ENCODE data around the gene RNF181. TPM values are rescaled to one million over a fixed set of nuclear protein-coding genes. Genes with fewer than 3 reads are reported as not detected.

Gene RNF181
- total RNA-seq, 6 donors from 2014 or later = 81.7 to 164 (median 108) TPM

GRCh38 chr2:85548608-85548900 is 47.0 kb upstream of the RNF181 start:
- H3K27me3 ChIP-seq = no peaks in the 10 kb centered on the region
- peaks cover 6 to 95% (median 59%) of the 10 kb centered on the region in 4 donors for H3K36me3 ChIP-seq
- no peak for DNase-seq
- H3K4me1 ChIP-seq = peaks cover 4 to 12% (median 10%) of the 10 kb centered on the region in 4 donors
- H3K4me3 ChIP-seq = no peak overlapping the region
- peak overlapping the region in 1 of 4 donors; percentile 20 for H3K27ac ChIP-seq
- TF ChIP-seq POLR2AphosphoS5 (IDR thresholded peaks at IDR 0.05) = no peak
- no peak for TF ChIP-seq EP300 (IDR thresholded peaks at IDR 0.05)
- TF ChIP-seq POLR2A (IDR thresholded peaks at IDR 0.05) = no peak
- TF ChIP-seq CTCF (IDR thresholded peaks at IDR 0.05) = no peak
- ATAC-seq (ENCODE audit: low FRiP score in 2 of 2) = no peak
- 69% methylated on average over 2 of the region's 2 CpGs for WGBS, 2 donors
- H3K9me3 ChIP-seq = no peaks in the 10 kb centered on the region

- Histone ChIP-seq H3K4me1 (peaks cover 4 to 11% (median 9%) of the 10 kb centered on the region in 4 donors), H3K36me3 (peaks cover 4 to 95% (median 62%) of the 10 kb centered on the region in 4 donors), H3K9me3 (no peaks in the 10 kb centered on the region), H3K27me3 (no peaks in the 10 kb centered on the region), H3K27ac (no peak overlapping the region), H3K4me3 (no peak overlapping the region)
- DNase-seq (no peak), ATAC-seq (ENCODE audit: low FRiP score in 2 of 2) (no peak)
- no peak for TF ChIP-seq POLR2A (IDR thresholded peaks at IDR 0.05)
- TF ChIP-seq EP300 (IDR thresholded peaks at IDR 0.05) = no peak
- TF ChIP-seq CTCF (IDR thresholded peaks at IDR 0.05) = no peak
- TF ChIP-seq POLR2AphosphoS5 (IDR thresholded peaks at IDR 0.05) = no peak
- WGBS, 2 donors = 80 to 81% methylated on average over 10 of the region's 10 CpGs
Observed at GRCh38 chr2:85549095-85549494, 46.5 kb upstream of the RNF181 start.

- DNase-seq = no peak
- no peak for TF ChIP-seq EP300 (IDR thresholded peaks at IDR 0.05)
- TF ChIP-seq CTCF (IDR thresholded peaks at IDR 0.05) = no peak
- TF ChIP-seq POLR2A (IDR thresholded peaks at IDR 0.05) = no peak
- no peak for TF ChIP-seq POLR2AphosphoS5 (IDR thresholded peaks at IDR 0.05)
- Histone ChIP-seq H3K4me3 (no peak overlapping the region), H3K27ac (peak overlapping the region; percentile 17 to 72 (median 31)), H3K27me3 (no peaks in the 10 kb centered on the region), H3K9me3 (no peaks in the 10 kb centered on the region), H3K36me3 (peaks cover 4 to 95% (median 62%) of the 10 kb centered on the region in 4 donors), H3K4me1 (peaks cover 4 to 11% (median 7%) of the 10 kb centered on the region in 4 donors)
- no peak for ATAC-seq (ENCODE audit: low FRiP score in 2 of 2)
- WGBS, 2 donors = 41 to 51% methylated on average over 4 of the region's 4 CpGs
Observed at GRCh38 chr2:85549826-85550225, 45.7 kb upstream of the RNF181 start.

GRCh38 chr2:85550486-85550885 is 45.1 kb upstream of the RNF181 start:
- Histone ChIP-seq H3K36me3 (peaks cover 2 to 95% (median 60%) of the 10 kb centered on the region in 4 donors), H3K4me3 (no peak overlapping the region), H3K27me3 (no peaks in the 10 kb centered on the region), H3K27ac (peak overlapping the region; percentile 17 to 72 (median 31)), H3K9me3 (no peaks in the 10 kb centered on the region), H3K4me1 (peaks cover 4 to 11% (median 7%) of the 10 kb centered on the region in 4 donors)
- TF ChIP-seq POLR2A (IDR thresholded peaks at IDR 0.05) (no peak), POLR2AphosphoS5 (IDR thresholded peaks at IDR 0.05) (no peak), EP300 (IDR thresholded peaks at IDR 0.05) (no peak), CTCF (IDR thresholded peaks at IDR 0.05) (no peak)
- DNase-seq (peak in 1 of 2 donors; percentile 38), ATAC-seq (ENCODE audit: low FRiP score in 2 of 2) (peak in 1 of 2 donors; percentile 32)
- whole genome bisulfite sequencing, 2 donors = 77 to 78% methylated on average over 10 of the region's 10 CpGs
